H9 (cell line): ENCODE measurements around the gene KIF5C. TPM values are rescaled to one million over a fixed set of nuclear protein-coding genes. Genes with fewer than 3 reads are reported as not detected.

Experiments
- DNase-seq: peaks from one replicate; pipeline ENCODE4 v3.0.0-alpha.2; 2017
- H2AFZ ChIP-seq: one replicate; pipeline ENCODE4 v1.6.1; 2013; ENCODE audit warnings: mild to moderate bottlenecking, low read length, control low read depth, moderate library complexity
- H2AK5ac ChIP-seq: 2 replicates; pipeline ENCODE4 v1.6.1; 2013; ENCODE audit warnings: low read length, control low read depth, mixed read lengths; ENCODE audit not compliant: insufficient read length
- H2BK120ac ChIP-seq: one replicate; pipeline ENCODE4 v1.6.1; 2013; ENCODE audit warnings: low read depth, mild to moderate bottlenecking, low read length, control low read depth, inconsistent platforms; ENCODE audit not compliant: poor library complexity, severe bottlenecking
- H2BK12ac ChIP-seq: 2 replicates; pipeline ENCODE4 v1.6.1; 2013; ENCODE audit warnings: low read length, control low read depth, mixed read lengths, low read depth; ENCODE audit not compliant: insufficient read length
- H2BK15ac ChIP-seq: 2 replicates; pipeline ENCODE4 v1.6.1; 2013; ENCODE audit warnings: low read depth, low read length, control low read depth
- H2BK20ac ChIP-seq: one replicate; pipeline ENCODE4 v1.6.1; 2013; ENCODE audit warnings: low read depth, mild to moderate bottlenecking, low read length, control low read depth, inconsistent platforms; ENCODE audit not compliant: poor library complexity, severe bottlenecking
- H2BK5ac ChIP-seq: 2 replicates; pipeline ENCODE4 v1.6.1; 2013; ENCODE audit warnings: low read length, control low read depth, mixed read lengths; ENCODE audit not compliant: insufficient read length
- H3K14ac ChIP-seq: 2 replicates; pipeline ENCODE4 v1.6.1; 2013; ENCODE audit warnings: low read length, control low read depth; ENCODE audit not compliant: insufficient read depth
- H3K18ac ChIP-seq: 2 replicates; pipeline ENCODE4 v1.6.1; 2013; ENCODE audit warnings: low read depth, mild to moderate bottlenecking, mixed read lengths, low read length, control low read depth; ENCODE audit not compliant: insufficient read length
- H3K23ac ChIP-seq: 2 replicates; pipeline ENCODE4 v1.6.1; 2013; ENCODE audit warnings: low read length, control low read depth, mixed read lengths, low read depth; ENCODE audit not compliant: insufficient read length
- H3K23me2 ChIP-seq: 2 replicates; pipeline ENCODE4 v1.6.1; 2013; ENCODE audit warnings: low read depth, mild to moderate bottlenecking, mixed read lengths, low read length, control low read depth; ENCODE audit not compliant: insufficient read length, poor library complexity, severe bottlenecking
- H3K27ac ChIP-seq: 2 replicates; pipeline ENCODE4 v1.5.1; 2013; ENCODE audit warnings: low read length, control low read depth, mixed read lengths, low read depth; ENCODE audit not compliant: insufficient read length
- H3K27me3 ChIP-seq: 2 replicates; pipeline ENCODE4 v1.6.1; 2013; ENCODE audit warnings: low read length, control low read depth, inconsistent platforms; ENCODE audit not compliant: insufficient read depth
- H3K4ac ChIP-seq: 2 replicates; pipeline ENCODE4 v1.6.1; 2013; ENCODE audit warnings: low read depth, mild to moderate bottlenecking, control low read depth, inconsistent platforms, low read length, moderate library complexity
- H3K4me1 ChIP-seq: 2 replicates; pipeline ENCODE4 v1.6.1; 2013; ENCODE audit warnings: low read length, control low read depth, inconsistent platforms; ENCODE audit not compliant: insufficient read depth
- H3K4me2 ChIP-seq: 2 replicates; pipeline ENCODE4 v1.6.1; 2013; ENCODE audit warnings: low read length, control low read depth, mixed read lengths; ENCODE audit not compliant: insufficient read length, insufficient read depth
- H3K56ac ChIP-seq: 2 replicates; pipeline ENCODE4 v1.6.1; 2013; ENCODE audit warnings: low read depth, mild to moderate bottlenecking, mixed read lengths, low read length, control low read depth; ENCODE audit not compliant: insufficient read length
- H3K79me1 ChIP-seq: 2 replicates; pipeline ENCODE4 v1.6.1; 2013; ENCODE audit warnings: low read depth, mild to moderate bottlenecking, moderate library complexity, low read length, control low read depth, inconsistent platforms; ENCODE audit not compliant: insufficient read depth, poor library complexity, severe bottlenecking
- H3K79me2 ChIP-seq: 2 replicates; pipeline ENCODE4 v1.6.1; 2013; ENCODE audit warnings: low read length, control low read depth, inconsistent platforms; ENCODE audit not compliant: insufficient read depth
- H3K9ac ChIP-seq: 2 replicates; pipeline ENCODE4 v1.6.1; 2013; ENCODE audit warnings: low read length, control low read depth, mixed read lengths; ENCODE audit not compliant: insufficient read length; ENCODE audit errors: extremely low read depth
- H3K9me3 ChIP-seq: one replicate; pipeline ENCODE4 v1.6.1; 2013; ENCODE audit warnings: low read depth, low read length, inconsistent platforms; ENCODE audit not compliant: control insufficient read depth
- H3T11ph ChIP-seq: one replicate; pipeline ENCODE4 v1.6.1; 2013; ENCODE audit warnings: mild to moderate bottlenecking, low read length, control low read depth, inconsistent platforms
- H4K20me1 ChIP-seq: one replicate; pipeline ENCODE4 v1.6.1; 2013; ENCODE audit not compliant: control insufficient read depth, insufficient read length, insufficient read depth
- H4K5ac ChIP-seq: 2 replicates; pipeline ENCODE4 v1.6.1; 2013; ENCODE audit warnings: low read depth, mild to moderate bottlenecking, mixed read lengths, low read length, control low read depth; ENCODE audit not compliant: insufficient read length
- H4K8ac ChIP-seq: replicated peaks from 2 replicates; pipeline ENCODE4 v1.6.1; 2013; ENCODE audit warnings: low read length, control low read depth, mixed read lengths, low read depth; ENCODE audit not compliant: insufficient read length
- H4K91ac ChIP-seq: 2 replicates; pipeline ENCODE4 v1.6.1; 2013; ENCODE audit warnings: low read depth, mild to moderate bottlenecking, moderate library complexity, mixed read lengths, low read length, control low read depth; ENCODE audit not compliant: insufficient read length
- H3K27ac Mint-ChIP-seq, 3 experiments: 2 replicates in 2 of 3; 3 replicates in 1 of 3; pipeline ENCODE4 v1.8.0; 2020 to 2021; ENCODE audit warnings: mixed read lengths in 3 of 3, mild to moderate bottlenecking in 1 of 3, moderate library complexity in 1 of 3
- H3K27me3 Mint-ChIP-seq: 2 replicates; pipeline ENCODE4 v1.8.0; 2021; ENCODE audit warnings: low read depth, mild to moderate bottlenecking, moderate library complexity, mixed read lengths
- H3K36me3 Mint-ChIP-seq, 3 experiments: 2 replicates in 2 of 3; 3 replicates in 1 of 3; pipeline ENCODE4 v1.8.0; 2020 to 2021; ENCODE audit warnings: low read depth in 3 of 3, mixed read lengths in 3 of 3; ENCODE audit not compliant: insufficient read depth in 1 of 3
- H3K4me1 Mint-ChIP-seq, 2 experiments: 2 replicates each; pipeline ENCODE4 v1.8.0; 2020; ENCODE audit warnings: mixed read lengths in 2 of 2
- H3K4me3 Mint-ChIP-seq, 2 experiments: 2 replicates in 1 of 2; 3 replicates in 1 of 2; pipeline ENCODE4 v1.8.0; 2020 to 2021; ENCODE audit warnings: mild to moderate bottlenecking in 2 of 2, mixed read lengths in 2 of 2, moderate library complexity in 1 of 2
- H3K9me3 Mint-ChIP-seq, 2 experiments: 2 replicates in 1 of 2; 3 replicates in 1 of 2; pipeline ENCODE4 v1.8.0; 2020; ENCODE audit warnings: mild to moderate bottlenecking in 2 of 2, mixed read lengths in 2 of 2, moderate library complexity in 1 of 2
- CTCF ChIP-seq: fragments of 200-600 bp; sonication (generic); conservative IDR thresholded peaks from 3 replicates; pipeline ENCODE4 v1.8.0; 2021; ENCODE audit warnings: antibody characterized with exemption, mild to moderate bottlenecking
- WGBS: extraction: QIAGEN DNeasy Blood & Tissue Kit; methylation state at CpG from one replicate; pipeline ENCODE4 v1.1.7; 2013; ENCODE audit warnings: missing lambda C conversion rate, low lambda C conversion rate, mixed read lengths; ENCODE audit not compliant: insufficient read length; ENCODE audit errors: extremely low coverage; 5-methylcytosine and 5-hydroxymethylcytosine counted together
- total RNA-seq: library from RNA; stranded (reverse); gene quantifications from 2 replicates; pipeline ENCODE4 v1.2.1, GENCODE V29; 2021

Gene KIF5C
- total RNA-seq, 1 experiment from 2014 or later: 52.9 TPM

GRCh38 chr2:148933456-148933855 lies 58.4 kb downstream of the KIF5C start:
- Histone ChIP-seq H3K9me3 (no peaks in the 10 kb centered on the region), H3K27me3 (no peaks in the 10 kb centered on the region), H2BK20ac (no peak overlapping the region), H2BK12ac (no peak overlapping the region), H2AK5ac (no peak overlapping the region), H3T11ph (no peak overlapping the region), H3K4me1 (no peaks in the 10 kb centered on the region; the same call in 1 of the 2 replicates), H4K20me1 (peaks cover 2% of the 10 kb centered on the region), H3K23ac (no peak overlapping the region), H2AFZ (no peak overlapping the region), H2BK120ac (no peak overlapping the region), H3K4ac (no peak overlapping the region), H2BK5ac (no peak overlapping the region), H3K79me2 (no peaks in the 10 kb centered on the region), H3K27ac (no peak overlapping the region), H3K9ac (no peak overlapping the region), H4K5ac (no peak overlapping the region), H4K8ac (no peak overlapping the region), H3K4me2 (no peak overlapping the region), H3K23me2 (no peaks in the 10 kb centered on the region), H3K56ac (no peak overlapping the region), H2BK15ac (no peak overlapping the region), H3K14ac (no peak overlapping the region), H4K91ac (no peak overlapping the region), H3K79me1 (no peaks in the 10 kb centered on the region), H3K18ac (no peak overlapping the region)
- H3K27ac Mint-ChIP-seq: no peak overlapping the region
- H3K9me3 Mint-ChIP-seq: no peaks in the 10 kb centered on the region; a peak in 1 of 5 replicates
- H3K4me1 Mint-ChIP-seq: peaks cover 18 to 22% of the 10 kb centered on the region in 2 experiments
- no peaks in the 10 kb centered on the region for H3K27me3 Mint-ChIP-seq
- H3K4me3 Mint-ChIP-seq: no peak overlapping the region
- H3K36me3 Mint-ChIP-seq: peaks cover 8 to 15% (median 9%) of the 10 kb centered on the region in 3 experiments; a peak in 6 of 7 replicates
- DNase-seq: no peak
- no peak for TF ChIP-seq CTCF
- WGBS: 100% methylated on average over 4 of the region's 7 CpGs
